ENCODE data around the gene RABL6.

- TF ChIP-seq CTCF (conservative IDR thresholded peaks at IDR 0.05 in 1 of 2, IDR thresholded peaks at IDR 0.05 in 1 of 2; ENCODE audit: low read depth in 1 of 2, low read length in 2 of 2) (no peak), EZH2 (IDR thresholded peaks at IDR 0.05; ENCODE audit: low read length, missing control alignments) (no peak)
Measured at GRCh38 chr9:136888454-136888853, 80.7 kb downstream of the RABL6 start.
